ENCODE measurements around the gene FAM240B. TPM values are rescaled to one million over a fixed set of nuclear protein-coding genes. Genes with fewer than 3 reads are reported as not detected.

The FAM240B gene
- total and polyA plus RNA-seq, 2 of the 8 experiments (the other 6 are each of a cell fraction or from before 2014, with no cell fraction given): not detected

GRCh38 chr9:38687992-38688391 lies 31.9 kb downstream of the FAM240B start:
- Histone ChIP-seq H3K27ac (ENCODE audit: low read depth, low read length) (no peak overlapping the region), H3K4me2 (ENCODE audit: insufficient read depth in 1 of 2, low read depth in 2 of 2, low read length in 2 of 2) (peak overlapping the region in 1 of 2 experiments; percentile 19; a peak in 1 of 4 replicates), H3K79me1 (ENCODE audit: low read depth, low read length) (no peaks in the 10 kb centered on the region), H2BK120ac (replicated peaks; ENCODE audit: low read depth, low read length) (peak overlapping the region; percentile 30), H3K4me3 (ENCODE audit: extremely low read depth in 1 of 4, insufficient read depth in 2 of 4, low read depth in 3 of 4, low read length in 4 of 4) (no peak overlapping the region), H2AK5ac (ENCODE audit: low read depth, low read length) (no peak overlapping the region), H2BK15ac (ENCODE audit: low read length) (peak overlapping the region; percentile 89; the same call in 1 of the 2 replicates), H3K79me2 (ENCODE audit: control insufficient read depth in 1 of 2, insufficient read depth in 2 of 2, low read length in 2 of 2) (no peaks in the 10 kb centered on the region), H3K9ac (replicated peaks in 1 of 4; ENCODE audit: extremely low read depth in 1 of 4, low read depth in 3 of 4, low read length in 3 of 4) (no peak overlapping the region), H4K5ac (ENCODE audit: insufficient read length, low read depth, low read length) (peak overlapping the region; percentile 45), H3K18ac (ENCODE audit: extremely low read depth, low read length) (peak overlapping the region; percentile 75; the same call in 1 of the 2 replicates), H3K4ac (replicated peaks; ENCODE audit: insufficient read length, low read depth, low read length) (peak overlapping the region; percentile 86), H2BK12ac (ENCODE audit: low read depth, low read length) (peak overlapping the region; percentile 97; the same call in 1 of the 2 replicates), H3K14ac (ENCODE audit: insufficient read length) (no peak overlapping the region), H3K9me3 (ENCODE audit: insufficient read depth in 2 of 2, low read depth in 1 of 2, low read length in 1 of 2) (no peaks in the 10 kb centered on the region), H4K8ac (ENCODE audit: extremely low read depth, insufficient read depth, low read length) (no peak overlapping the region), H2BK20ac (ENCODE audit: low read length) (peak overlapping the region; percentile 92), H3K23me2 (ENCODE audit: low read depth, low read length) (no peaks in the 10 kb centered on the region), H2BK5ac (ENCODE audit: low read depth, low read length) (peak overlapping the region; percentile 36; the same call in 1 of the 2 replicates), H3K4me1 (replicated peaks in 1 of 4; ENCODE audit: control insufficient read depth in 3 of 4, insufficient read depth in 4 of 4, low read length in 3 of 4) (peaks cover 7 to 36% (median 25%) of the 10 kb centered on the region in 4 experiments), H2AFZ (ENCODE audit: low read length) (no peak overlapping the region), H4K20me1 (replicated peaks in 1 of 2; ENCODE audit: control insufficient read depth in 1 of 2, insufficient read depth in 2 of 2, low read length in 2 of 2) (no peaks in the 10 kb centered on the region), H3K27me3 (replicated peaks in 1 of 4; ENCODE audit: control insufficient read depth in 3 of 4, extremely low read depth in 1 of 4, insufficient read depth in 3 of 4, low read length in 3 of 4) (no peaks in the 10 kb centered on the region), H3K56ac (replicated peaks; ENCODE audit: insufficient read length, low read depth, low read length) (no peak overlapping the region), H3K23ac (ENCODE audit: insufficient read length) (no peak overlapping the region), H4K91ac (replicated peaks; ENCODE audit: insufficient read length, low read length) (peak overlapping the region; percentile 78), H3K36me3 (ENCODE audit: control insufficient read depth in 2 of 4, insufficient read depth in 4 of 4, low read length in 3 of 4) (no peaks in the 10 kb centered on the region)
- ChIA-PET POLR2A (ENCODE audit: partially characterized antibody) (no interaction called here), CTCF (ENCODE audit: partially characterized antibody) (interaction anchor here (1.0 to 1.2 kb wide), 2 partner anchors 12 to 16 kb away, joined by 3 read pairs; no protein-coding TSS in a partner anchor)
- no peak for TF ChIP-seq GTF2F1 (IDR thresholded peaks at IDR 0.05; ENCODE audit: borderline replicate concordance, low read depth, low read length)
- no peak for FAIRE-seq
- WGBS, 2 experiments (ENCODE audit: extremely low coverage in 1 of 2, insufficient coverage in 1 of 2, insufficient read length in 1 of 2, insufficient replicate concordance in 2 of 2, low coverage in 1 of 2, low lambda C conversion rate in 2 of 2, missing lambda C conversion rate in 1 of 2): 93% methylated on average over 8 of the region's 8 CpGs; no CpG with 5 or more reads in 1 of the 2 experiments
- DNase-seq (ENCODE audit: low read depth in 1 of 2, low spot score in 2 of 2): no peak

Data from H1 (cell line).